Measurements from ENCODE around the gene PDE11A.

Gene PDE11A

GRCh38 chr2:177692042-177692782 lies 380.4 kb downstream of the PDE11A start:
- no peak overlapping the region for H3K4me3 ChIP-seq (ENCODE audit: low read length)
- no peak for DNase-seq (ENCODE audit: low read depth)
- TF ChIP-seq CTCF (conservative IDR thresholded peaks at IDR 0.05; ENCODE audit: low read length) = no peak

DNA sequence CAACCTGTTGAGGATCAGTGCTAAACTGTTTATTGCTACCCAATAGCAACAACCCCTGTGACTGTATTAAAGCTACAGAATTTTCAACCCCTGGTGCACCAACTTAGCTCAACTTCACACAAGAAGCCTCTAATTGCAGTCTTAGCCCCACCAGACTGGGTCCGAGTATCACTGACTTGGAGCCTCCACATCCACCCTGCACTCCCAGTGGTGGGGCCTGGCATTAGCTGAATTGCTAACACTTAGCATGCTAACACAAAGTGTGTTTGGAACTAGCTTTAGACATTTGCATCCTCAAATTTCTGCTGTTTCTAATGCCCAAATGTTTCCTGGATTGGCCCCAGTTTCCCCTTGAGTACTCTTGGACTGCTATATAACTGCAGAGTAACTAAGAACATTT lies 381.4 kb downstream of the PDE11A start:
- no peak for DNase-seq (ENCODE audit: low read depth)
- H3K4me3 ChIP-seq (ENCODE audit: low read length) = no peak overlapping the region
- TF ChIP-seq CTCF (conservative IDR thresholded peaks at IDR 0.05; ENCODE audit: low read length) = no peak

- no peak overlapping the region for H3K4me3 ChIP-seq (ENCODE audit: low read length)
- no peak for DNase-seq (ENCODE audit: low read depth)
These were observed 383.0 kb downstream of the PDE11A start for GRCh38 chr2:177689623-177690022.

DNA sequence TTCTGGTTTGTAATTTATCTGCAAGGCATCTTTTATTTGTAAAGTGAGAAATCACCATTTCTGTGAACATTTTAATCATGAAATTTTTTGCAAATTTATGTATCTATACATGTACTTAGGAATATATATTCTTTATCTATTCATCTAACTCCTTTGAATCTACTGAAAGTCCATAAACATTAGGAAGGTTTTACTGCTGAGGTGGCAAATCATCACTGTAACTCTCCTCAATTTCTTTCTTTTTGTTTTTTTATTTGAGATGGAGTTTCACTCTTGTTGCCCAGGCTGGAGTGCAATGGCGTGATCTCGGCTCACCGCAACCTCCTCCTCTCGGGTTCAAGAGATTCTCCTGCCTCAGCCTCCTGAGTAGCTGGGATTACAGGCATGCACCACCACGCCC lies 383.7 kb downstream of the PDE11A start:
- TF ChIP-seq CTCF (conservative IDR thresholded peaks at IDR 0.05; ENCODE audit: low read length) = no peak
- no peak overlapping the region for H3K4me3 ChIP-seq (ENCODE audit: low read length)
- no peak for DNase-seq (ENCODE audit: low read depth)

More at GRCh38 chr2:177689623-177690022, 383.0 kb downstream of the PDE11A start:
- no peak for TF ChIP-seq CTCF (conservative IDR thresholded peaks at IDR 0.05; ENCODE audit: low read length)

- TF ChIP-seq CTCF (conservative IDR thresholded peaks at IDR 0.05; ENCODE audit: low read length) = no peak
- H3K4me3 ChIP-seq (ENCODE audit: low read length) = no peak overlapping the region
- no peak for DNase-seq (ENCODE audit: low read depth)
These were observed 388.9 kb downstream of the PDE11A start for GRCh38 chr2:177683661-177684069.

- no peak for DNase-seq (ENCODE audit: low read depth)
- no peak overlapping the region for H3K4me3 ChIP-seq (ENCODE audit: low read length)
- TF ChIP-seq CTCF (conservative IDR thresholded peaks at IDR 0.05; ENCODE audit: low read length) = no peak
These were observed 389.5 kb downstream of the PDE11A start for GRCh38 chr2:177682836-177683660.

DNA sequence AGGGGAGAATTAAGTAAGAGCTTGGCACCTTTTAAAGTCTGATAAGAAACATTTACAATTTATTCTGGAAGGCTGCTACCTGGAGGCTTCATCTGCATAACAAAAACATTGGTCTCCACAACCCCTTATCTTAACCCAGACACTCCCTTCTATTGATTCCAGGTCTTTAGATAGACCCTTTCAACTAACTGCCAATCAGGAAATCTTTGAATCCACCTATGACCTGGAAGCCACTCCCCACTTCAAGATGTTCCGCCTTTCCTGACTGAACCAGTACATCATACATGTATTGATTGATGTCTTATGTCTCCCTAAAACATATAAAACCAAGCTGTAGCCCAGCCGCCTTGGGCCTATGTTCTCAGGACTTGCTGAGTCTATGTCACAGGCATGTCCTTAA lies 390.6 kb downstream of the PDE11A start:
- no peak for DNase-seq (ENCODE audit: low read depth)
- no peak overlapping the region for H3K4me3 ChIP-seq (ENCODE audit: low read length)
- TF ChIP-seq CTCF (conservative IDR thresholded peaks at IDR 0.05; ENCODE audit: low read length) = no peak

All from AG10803 (cell line).